Measurements from ENCODE around the gene IFFO2.
"Not testable (repeated sequence)": the region's sequence is repeated elsewhere in the genome, so short reads cannot be mapped to it uniquely, and the experiment has no call there.

Gene IFFO2

GRCh38 chr1:18870957-18871356, 85.5 kb downstream of the IFFO2 start:
- TF ChIP-seq SPI1 (IDR thresholded peaks at IDR 0.05; ENCODE audit: low read depth, low read length) = no peak
- no peak for TF ChIP-seq PAX5 (IDR thresholded peaks at IDR 0.05; ENCODE audit: insufficient read depth, low read length, severe bottlenecking)
- no peak for TF ChIP-seq POLR2AphosphoS5 (IDR thresholded peaks at IDR 0.05; ENCODE audit: low read depth, low read length)
- TF ChIP-seq TAF1 (IDR thresholded peaks at IDR 0.05; ENCODE audit: low read depth, low read length) = no peak
- TF ChIP-seq POLR2A (IDR thresholded peaks at IDR 0.05; ENCODE audit: low read depth, low read length) = no peak
- TF ChIP-seq POU2F2 (IDR thresholded peaks at IDR 0.05; ENCODE audit: low read depth, low read length) = no peak
- FAIRE-seq = no peak
- no peak for DNase-seq (ENCODE audit: insufficient read length, low spot score)

- FAIRE-seq; DNase-seq (ENCODE audit: insufficient read length, low spot score): not testable (repeated sequence)
Measured at GRCh38 chr1:18870595-18870865, 85.9 kb downstream of the IFFO2 start.

GRCh38 chr1:18869847-18870594, 86.5 kb downstream of the IFFO2 start:
- no peak for DNase-seq (ENCODE audit: insufficient read length, low spot score)
- no peak for FAIRE-seq
- no peak for TF ChIP-seq POLR2A (IDR thresholded peaks at IDR 0.05; ENCODE audit: low read depth, low read length)
- no peak for TF ChIP-seq POU2F2 (IDR thresholded peaks at IDR 0.05; ENCODE audit: low read depth, low read length)
- TF ChIP-seq PAX5 (IDR thresholded peaks at IDR 0.05; ENCODE audit: insufficient read depth, low read length, severe bottlenecking) = no peak
- TF ChIP-seq TAF1 (IDR thresholded peaks at IDR 0.05; ENCODE audit: low read depth, low read length) = no peak
- no peak for TF ChIP-seq SPI1 (IDR thresholded peaks at IDR 0.05; ENCODE audit: low read depth, low read length)
- TF ChIP-seq POLR2AphosphoS5 (IDR thresholded peaks at IDR 0.05; ENCODE audit: low read depth, low read length) = no peak

- FAIRE-seq = no peak
- no peak for DNase-seq (ENCODE audit: insufficient read length, low spot score)
- no peak for TF ChIP-seq PAX5 (IDR thresholded peaks at IDR 0.05; ENCODE audit: insufficient read depth, low read length, severe bottlenecking)
- no peak for TF ChIP-seq TAF1 (IDR thresholded peaks at IDR 0.05; ENCODE audit: low read depth, low read length)
- no peak for TF ChIP-seq POU2F2 (IDR thresholded peaks at IDR 0.05; ENCODE audit: low read depth, low read length)
- TF ChIP-seq POLR2AphosphoS5 (IDR thresholded peaks at IDR 0.05; ENCODE audit: low read depth, low read length) = no peak
- TF ChIP-seq SPI1 (IDR thresholded peaks at IDR 0.05; ENCODE audit: low read depth, low read length) = no peak
- no peak for TF ChIP-seq POLR2A (IDR thresholded peaks at IDR 0.05; ENCODE audit: low read depth, low read length)
Measured at GRCh38 chr1:18868801-18869424, 87.6 kb downstream of the IFFO2 start.

- FAIRE-seq (no peak), DNase-seq (ENCODE audit: insufficient read length, low spot score) (no peak)
- TF ChIP-seq TAF1 (IDR thresholded peaks at IDR 0.05; ENCODE audit: low read depth, low read length) (no peak), POU2F2 (IDR thresholded peaks at IDR 0.05; ENCODE audit: low read depth, low read length) (no peak)
Measured at GRCh38 chr1:18868354-18868753, 88.1 kb downstream of the IFFO2 start.

- FAIRE-seq (no peak), DNase-seq (ENCODE audit: insufficient read length, low spot score) (no peak)
- no peak for TF ChIP-seq TAF1 (IDR thresholded peaks at IDR 0.05; ENCODE audit: low read depth, low read length)
- no peak for TF ChIP-seq SPI1 (IDR thresholded peaks at IDR 0.05; ENCODE audit: low read depth, low read length)
- TF ChIP-seq POLR2AphosphoS5 (IDR thresholded peaks at IDR 0.05; ENCODE audit: low read depth, low read length) = no peak
- TF ChIP-seq POU2F2 (IDR thresholded peaks at IDR 0.05; ENCODE audit: low read depth, low read length) = no peak
- no peak for TF ChIP-seq POLR2A (IDR thresholded peaks at IDR 0.05; ENCODE audit: low read depth, low read length)
- TF ChIP-seq PAX5 (IDR thresholded peaks at IDR 0.05; ENCODE audit: insufficient read depth, low read length, severe bottlenecking) = no peak
Measured at GRCh38 chr1:18866846-18867245, 89.6 kb downstream of the IFFO2 start.

DNA sequence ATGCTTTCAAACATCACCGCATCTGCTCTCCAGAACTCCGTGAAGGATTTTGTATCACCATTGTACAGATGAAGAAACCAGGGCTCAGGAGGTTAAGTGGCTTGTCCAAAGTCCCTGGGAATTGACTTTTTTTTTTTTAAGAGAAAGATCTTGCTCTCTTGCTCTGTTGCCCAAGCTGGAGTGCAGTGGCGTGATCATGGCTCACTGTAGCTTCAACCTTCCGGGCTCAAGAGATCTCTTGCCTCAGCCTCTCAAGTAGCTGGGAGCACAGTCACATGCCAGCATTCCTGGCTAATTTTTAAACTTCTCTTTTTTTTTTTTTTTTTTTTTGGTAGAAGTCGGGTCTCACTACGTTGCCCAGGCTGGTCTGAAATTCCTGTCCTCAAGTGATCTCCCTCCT, 90.2 kb downstream of the IFFO2 start:
- DNase-seq (ENCODE audit: insufficient read length, low spot score) = no peak
- TF ChIP-seq POLR2AphosphoS5 (IDR thresholded peaks at IDR 0.05; ENCODE audit: low read depth, low read length) (no peak), POLR2A (IDR thresholded peaks at IDR 0.05; ENCODE audit: low read depth, low read length) (no peak), PAX5 (IDR thresholded peaks at IDR 0.05; ENCODE audit: insufficient read depth, low read length, severe bottlenecking) (no peak), SPI1 (IDR thresholded peaks at IDR 0.05; ENCODE audit: low read depth, low read length) (no peak), TAF1 (IDR thresholded peaks at IDR 0.05; ENCODE audit: low read depth, low read length) (no peak)
- FAIRE-seq = no peak

DNA sequence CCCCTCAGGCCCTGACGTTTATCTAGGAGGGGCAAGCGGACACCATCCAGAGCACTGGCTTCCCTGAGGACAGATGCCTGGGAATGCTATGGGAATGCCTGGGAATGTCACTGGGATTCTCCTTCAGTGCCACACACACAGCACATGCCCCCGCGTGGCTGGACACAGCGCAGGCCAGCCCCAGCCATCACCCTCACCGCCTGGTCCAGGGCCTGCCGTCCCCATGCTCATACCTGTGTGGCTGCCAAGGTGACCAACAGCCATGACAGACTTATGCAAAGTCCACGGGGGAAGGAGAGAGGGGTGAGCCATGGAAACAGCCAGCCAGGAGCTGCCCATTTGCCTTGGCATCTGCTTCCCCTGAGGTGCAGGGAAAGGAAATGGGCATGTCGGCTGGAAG, 91.3 kb downstream of the IFFO2 start:
- FAIRE-seq = no peak

DNA sequence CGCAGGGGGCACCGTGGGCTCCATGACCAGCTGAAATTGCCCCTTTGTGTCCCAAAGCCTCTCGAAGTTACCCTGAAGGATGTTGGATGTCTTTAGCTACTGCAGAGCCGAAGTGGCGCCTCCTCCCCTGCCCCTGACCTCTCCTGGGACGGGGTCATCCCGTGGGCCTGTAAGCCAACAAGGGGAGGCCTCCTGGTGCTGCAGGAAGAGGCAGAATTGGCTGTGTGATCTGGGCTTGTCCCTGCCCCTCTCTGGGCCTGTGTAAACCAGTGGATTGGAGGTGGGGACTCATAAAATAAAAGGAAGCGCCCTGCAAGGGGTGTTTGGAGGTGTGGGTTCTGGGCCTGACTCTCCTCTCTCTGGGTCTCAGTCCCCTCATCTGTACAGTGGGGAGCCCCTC, 94.9 kb downstream of the IFFO2 start:
- DNase-seq (ENCODE audit: insufficient read length, low spot score) = no peak
- TF ChIP-seq SPI1 (IDR thresholded peaks at IDR 0.05; ENCODE audit: low read depth, low read length) (no peak), PAX5 (IDR thresholded peaks at IDR 0.05; ENCODE audit: insufficient read depth, low read length, severe bottlenecking) (no peak), POU2F2 (IDR thresholded peaks at IDR 0.05; ENCODE audit: low read depth, low read length) (no peak), POLR2AphosphoS5 (IDR thresholded peaks at IDR 0.05; ENCODE audit: low read depth, low read length) (no peak), TAF1 (IDR thresholded peaks at IDR 0.05; ENCODE audit: low read depth, low read length) (no peak), POLR2A (IDR thresholded peaks at IDR 0.05; ENCODE audit: low read depth, low read length) (no peak)
- no peak for FAIRE-seq

More for the DNA sequence above, 91.3 kb downstream of the IFFO2 start:
- no peak for DNase-seq (ENCODE audit: insufficient read length, low spot score)
- no peak for TF ChIP-seq POLR2AphosphoS5 (IDR thresholded peaks at IDR 0.05; ENCODE audit: low read depth, low read length)
- TF ChIP-seq TAF1 (IDR thresholded peaks at IDR 0.05; ENCODE audit: low read depth, low read length) = no peak
- TF ChIP-seq POLR2A (IDR thresholded peaks at IDR 0.05; ENCODE audit: low read depth, low read length) = no peak
- no peak for TF ChIP-seq SPI1 (IDR thresholded peaks at IDR 0.05; ENCODE audit: low read depth, low read length)
- no peak for TF ChIP-seq PAX5 (IDR thresholded peaks at IDR 0.05; ENCODE audit: insufficient read depth, low read length, severe bottlenecking)
- TF ChIP-seq POU2F2 (IDR thresholded peaks at IDR 0.05; ENCODE audit: low read depth, low read length) = no peak

- no peak for TF ChIP-seq SPI1 (IDR thresholded peaks at IDR 0.05; ENCODE audit: low read depth, low read length)
- TF ChIP-seq POLR2AphosphoS5 (IDR thresholded peaks at IDR 0.05; ENCODE audit: low read depth, low read length) = no peak
- no peak for TF ChIP-seq TAF1 (IDR thresholded peaks at IDR 0.05; ENCODE audit: low read depth, low read length)
- TF ChIP-seq POLR2A (IDR thresholded peaks at IDR 0.05; ENCODE audit: low read depth, low read length) = no peak
- no peak for TF ChIP-seq POU2F2 (IDR thresholded peaks at IDR 0.05; ENCODE audit: low read depth, low read length)
- TF ChIP-seq PAX5 (IDR thresholded peaks at IDR 0.05; ENCODE audit: insufficient read depth, low read length, severe bottlenecking) = no peak
- no peak for FAIRE-seq
- DNase-seq (ENCODE audit: insufficient read length, low spot score) = no peak
Measured at GRCh38 chr1:18861082-18861481, 95.4 kb downstream of the IFFO2 start.

All from GM12891 (cell line).